NCI-H460 (cell line): ENCODE data around the gene RPL22L1. TPM values are rescaled to one million over a fixed set of nuclear protein-coding genes. Genes with fewer than 3 reads are reported as not detected.
"Not testable (repeated sequence)": the region's sequence is repeated elsewhere in the genome, so short reads cannot be mapped to it uniquely, and the experiment has no call there.

Experiments used
- DNase-seq: peaks from one replicate; pipeline ENCODE4 v3.0.0-alpha.2; 2016; ENCODE audit warnings: low read depth; ENCODE audit errors: extremely low read depth
- polyA plus RNA-seq: library from polyadenylated mRNA; depleted of rRNA; stranded (reverse); fragments of >200 nt; gene quantifications from 2 replicates; pipeline ENCODE4 v1.2.3, GENCODE V29; 2014; cell fraction: nucleus; rRNA removed
- total RNA-seq: library from RNA; depleted of rRNA; stranded (reverse); fragments of >200 nt; shearing (Covaris generic); gene quantifications from 2 replicates; pipeline ENCODE4 v1.2.3, GENCODE V29; 2014; rRNA removed

The RPL22L1 gene
- total RNA-seq, result 551 and 563 TPM in 2 replicates
- polyA plus RNA-seq, result 857 and 1,056 TPM in 2 replicates

DNA sequence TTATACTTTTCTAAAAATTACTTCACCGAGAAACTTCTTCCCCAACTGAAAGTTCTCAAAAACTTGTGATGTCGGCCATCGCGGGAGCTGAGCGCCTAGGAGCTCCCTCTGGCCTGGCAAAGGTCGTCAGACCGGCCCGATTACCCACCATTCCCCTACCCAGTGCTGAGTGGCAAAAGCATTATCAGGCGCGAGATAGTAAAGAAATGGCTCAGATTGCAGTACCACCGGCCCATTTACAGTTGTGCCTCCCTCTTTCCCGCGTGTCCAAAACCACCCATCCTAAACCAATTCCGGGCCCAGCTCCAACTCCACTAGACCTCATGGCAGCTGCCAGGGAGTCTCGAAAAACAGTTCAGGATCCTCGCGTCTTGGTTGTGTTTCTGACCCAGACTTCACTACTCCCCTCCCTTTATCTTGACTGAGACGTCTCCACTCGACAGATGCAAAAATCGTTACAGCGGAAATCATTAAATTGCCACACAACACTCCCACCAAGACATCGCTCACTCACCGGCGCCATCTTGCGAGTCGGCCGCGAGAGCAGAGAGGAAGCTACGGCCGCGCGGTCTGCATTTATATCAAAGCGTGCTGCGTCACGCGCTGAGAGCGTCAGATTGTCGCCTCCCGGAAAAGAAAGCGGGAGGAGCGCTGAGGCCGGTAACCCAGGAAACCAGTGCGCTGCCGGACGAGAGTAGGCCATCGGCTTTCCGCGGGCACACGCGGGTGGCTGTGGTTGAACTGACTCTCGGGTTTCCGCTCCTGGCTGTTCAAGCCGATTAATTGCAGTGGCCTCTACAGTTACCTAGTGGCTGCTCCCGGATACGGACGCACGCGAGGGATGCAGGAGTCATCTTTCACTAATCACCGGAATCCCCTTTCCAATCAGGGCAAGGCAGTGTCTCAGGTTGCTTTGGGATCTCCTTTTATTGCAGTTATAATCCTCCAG is at the start of gene RPL22L1:
Gene RPL22L1 (minus strand): TSS at position 551 of the 949 bp plus-strand sequence. CDS start 28 bp downstream, at position 523.
- DNase-seq, result peak; percentile 92

DNA sequence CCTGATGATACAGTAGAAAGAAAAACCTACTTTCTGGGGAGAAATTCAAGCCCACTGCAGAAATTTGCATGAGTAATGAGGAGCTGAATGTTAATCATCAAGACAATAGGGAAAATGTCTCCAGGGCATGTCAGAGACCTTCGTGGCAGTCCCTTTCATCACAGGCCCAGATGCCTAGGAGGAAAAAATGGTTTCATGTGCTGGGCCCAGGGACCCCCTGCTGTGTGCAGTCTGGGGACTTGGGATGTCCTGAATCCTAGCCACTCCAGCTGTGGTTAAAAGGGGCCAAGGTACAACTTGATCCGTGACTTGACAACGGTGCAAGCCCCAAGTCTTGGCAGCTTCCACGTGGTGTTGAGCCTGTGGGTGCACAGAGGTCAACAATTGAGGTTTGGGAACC is 48.7 kb upstream of the RPL22L1 start:
- no peak for DNase-seq

DNA sequence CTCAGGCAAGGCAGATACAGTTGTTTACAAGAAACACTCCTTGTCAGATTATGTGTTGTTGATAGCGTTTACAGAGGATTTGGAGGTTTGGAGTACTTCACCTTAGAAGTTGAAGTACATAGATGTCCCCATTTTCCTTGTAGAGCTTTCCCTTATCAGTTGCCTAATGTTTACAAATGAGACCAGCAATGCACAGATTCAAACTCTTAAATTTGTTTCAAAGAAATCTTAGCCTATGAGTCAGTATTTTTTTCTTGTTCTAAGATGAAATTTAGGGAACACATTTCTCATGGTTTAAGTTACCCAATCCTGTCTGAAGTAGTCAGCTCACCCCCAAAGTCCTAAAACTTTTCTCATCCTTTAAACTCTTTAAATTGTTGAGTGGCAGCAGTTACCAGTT is 44.7 kb upstream of the RPL22L1 start:
- DNase-seq, result no peak

DNA sequence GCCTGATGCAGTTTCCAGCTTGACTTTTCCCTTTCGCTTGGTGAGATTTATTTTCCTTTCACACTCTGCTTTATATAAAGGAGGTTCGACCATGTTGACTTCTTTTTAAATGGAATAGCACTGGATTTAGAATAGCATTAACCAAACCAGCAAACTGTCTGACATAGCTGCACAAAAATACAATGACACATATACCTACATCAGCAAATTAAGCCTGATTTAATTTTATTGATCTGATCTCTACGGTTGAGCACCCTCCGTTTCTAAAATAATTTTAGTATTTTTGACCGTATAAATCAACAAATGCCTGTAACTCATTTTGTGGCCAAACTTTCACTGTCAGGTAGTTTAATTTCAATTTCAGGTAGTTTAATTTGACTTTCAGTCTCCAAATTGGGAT is 44.2 kb upstream of the RPL22L1 start:
- DNase-seq, result no peak

DNA sequence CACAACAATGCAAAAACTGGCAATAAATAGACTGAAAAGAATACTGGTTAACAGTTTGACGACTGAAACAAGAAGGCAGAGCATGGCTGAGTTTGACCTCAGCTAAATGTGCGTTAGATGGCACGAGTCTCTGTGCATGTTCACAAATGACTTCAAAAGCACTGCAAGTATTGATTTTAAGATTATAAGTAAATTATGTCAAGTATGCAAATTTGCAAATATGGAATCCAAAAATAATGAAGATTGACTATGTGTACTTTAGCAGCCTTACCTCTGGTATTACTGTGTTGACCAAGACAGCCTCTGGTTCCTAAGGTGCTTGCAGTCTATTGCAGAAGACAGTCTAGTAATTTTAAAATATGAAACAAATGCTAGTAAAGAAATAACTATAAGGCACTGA is 41.1 kb upstream of the RPL22L1 start:
- DNase-seq, result no peak

DNA sequence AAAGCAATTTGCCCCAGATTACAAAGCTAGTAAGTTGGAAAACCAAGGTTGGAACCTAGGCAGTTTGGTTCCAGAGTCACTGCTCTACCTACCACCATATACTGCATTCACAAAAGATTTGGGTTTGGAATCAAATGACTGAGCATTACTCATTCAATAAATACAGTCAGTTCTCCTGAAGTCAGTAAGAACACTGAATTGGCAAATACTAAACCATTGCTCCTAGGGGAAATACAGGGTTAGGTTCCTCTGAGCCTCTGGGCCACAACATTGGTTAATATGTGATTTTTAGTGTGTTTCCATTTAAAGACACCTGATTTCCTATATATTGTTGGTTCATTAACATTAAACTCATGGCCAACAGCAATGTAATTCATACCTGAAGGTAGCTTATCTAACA is 40.5 kb upstream of the RPL22L1 start:
- no peak for DNase-seq

DNA sequence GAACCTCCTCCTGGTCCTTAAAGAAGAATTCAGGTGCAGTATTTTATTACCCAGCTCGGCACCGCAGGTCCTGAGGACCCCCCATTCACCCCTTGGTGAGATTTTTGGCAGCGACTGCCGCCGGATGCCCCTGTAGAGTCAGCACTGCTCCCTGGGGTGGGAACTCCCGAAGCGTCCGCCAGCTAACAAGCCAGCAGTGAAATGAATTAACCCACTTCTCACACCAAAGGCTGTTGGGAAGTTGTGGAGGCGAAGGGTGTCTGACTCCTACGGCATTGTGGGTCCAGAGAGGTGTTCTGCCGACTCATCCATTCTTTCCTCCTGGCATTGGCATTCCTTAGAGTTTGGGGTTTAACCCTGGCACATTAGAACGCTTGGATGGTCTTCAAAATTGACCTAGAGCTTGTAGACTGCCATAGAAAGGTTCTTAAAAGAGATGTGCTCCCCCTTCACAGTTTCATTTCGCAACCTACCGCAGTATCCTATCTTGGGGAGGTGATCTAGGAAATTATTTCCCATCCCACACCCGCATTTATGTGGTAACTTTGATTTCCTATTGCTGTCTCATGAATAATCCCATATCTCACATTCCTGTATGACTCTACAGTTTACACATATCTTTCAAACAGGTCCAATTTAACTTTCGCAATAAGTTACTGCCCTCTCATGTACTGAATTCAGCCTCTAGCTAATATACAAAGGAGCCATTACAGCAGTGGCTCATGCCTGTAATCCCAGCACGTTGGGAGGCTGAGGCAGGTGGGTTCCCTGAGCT is 39.3 kb upstream of the RPL22L1 start:
- DNase-seq, result peak; percentile 59

DNA sequence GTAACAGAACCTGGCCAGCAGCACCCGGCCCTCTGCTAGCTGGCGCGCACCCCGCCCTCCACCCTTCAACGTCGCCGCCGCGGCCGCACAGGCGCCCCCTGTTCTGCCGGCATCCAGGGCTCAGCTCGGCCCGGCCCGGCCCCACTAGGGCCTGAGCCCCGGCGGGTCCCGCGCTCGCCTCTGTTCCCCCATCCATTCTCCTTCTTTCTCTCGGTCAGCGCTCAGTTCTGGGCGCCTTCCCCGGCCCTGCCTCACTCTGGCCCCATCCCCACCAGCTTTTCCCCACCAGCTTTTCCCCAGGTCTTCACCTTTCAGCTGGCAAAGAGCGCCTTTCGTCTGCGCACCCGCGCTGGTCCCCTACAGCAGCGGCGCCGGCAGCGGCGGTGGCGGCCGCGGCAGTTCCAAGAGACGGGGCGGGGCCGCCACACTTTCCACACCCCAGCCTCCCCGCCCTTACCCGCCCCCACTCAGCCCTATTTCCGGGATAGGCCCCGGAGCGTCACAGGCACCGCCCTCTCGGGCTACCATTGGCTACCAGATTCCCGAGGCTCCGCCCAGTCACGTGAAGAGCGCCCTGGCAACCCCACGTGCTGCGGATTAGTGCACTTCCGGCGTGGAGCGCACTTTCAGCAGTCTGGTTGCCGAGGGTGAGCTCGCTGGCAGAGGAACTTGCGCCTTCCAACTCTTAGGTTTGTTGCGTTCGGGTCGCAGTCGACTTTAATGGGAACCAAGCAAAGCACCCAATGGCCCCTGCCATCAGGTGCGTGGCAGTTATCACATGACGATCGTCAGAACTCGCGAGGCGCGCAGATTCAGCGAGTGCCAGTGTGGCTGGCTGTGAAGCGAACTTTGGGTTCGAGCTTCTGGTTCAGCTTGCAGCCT is 38.5 kb upstream of the RPL22L1 start, which contains the start of gene EIF5A2:
Gene EIF5A2 (minus strand): TSS at position 403 of the 882 bp plus-strand sequence. CDS start 831 bp downstream, outside the sequence.
- peak; percentile 86 for DNase-seq

DNA sequence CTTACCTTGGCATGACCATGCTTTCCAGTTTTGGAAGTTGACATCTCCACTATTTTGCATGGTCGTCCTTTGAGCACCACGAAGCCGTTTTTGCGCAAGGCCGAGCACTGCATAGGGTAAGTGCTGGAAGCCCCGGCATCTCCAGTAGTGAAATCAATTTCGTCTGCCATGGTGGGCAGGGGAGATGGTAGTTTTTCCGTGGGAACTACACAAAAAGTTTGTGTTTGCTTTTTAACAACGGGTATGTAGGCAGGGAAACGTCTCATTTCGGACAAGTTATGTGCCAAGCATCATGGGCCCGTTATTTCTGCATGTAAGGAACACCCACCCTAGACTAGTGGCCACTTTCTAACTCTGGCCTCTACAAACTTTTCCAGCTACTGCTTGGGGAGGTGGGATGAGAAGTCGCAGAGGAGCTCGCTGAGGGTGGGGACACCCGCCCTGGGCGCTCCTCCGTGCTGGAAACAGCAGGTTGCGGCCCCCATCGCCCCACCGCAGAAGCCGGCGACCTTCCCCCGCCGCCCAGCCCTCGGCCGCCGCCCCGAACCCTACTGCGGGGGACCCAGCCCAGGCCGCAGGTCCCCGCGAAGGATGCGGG is 37.7 kb upstream of the RPL22L1 start:
- no peak for DNase-seq

DNA sequence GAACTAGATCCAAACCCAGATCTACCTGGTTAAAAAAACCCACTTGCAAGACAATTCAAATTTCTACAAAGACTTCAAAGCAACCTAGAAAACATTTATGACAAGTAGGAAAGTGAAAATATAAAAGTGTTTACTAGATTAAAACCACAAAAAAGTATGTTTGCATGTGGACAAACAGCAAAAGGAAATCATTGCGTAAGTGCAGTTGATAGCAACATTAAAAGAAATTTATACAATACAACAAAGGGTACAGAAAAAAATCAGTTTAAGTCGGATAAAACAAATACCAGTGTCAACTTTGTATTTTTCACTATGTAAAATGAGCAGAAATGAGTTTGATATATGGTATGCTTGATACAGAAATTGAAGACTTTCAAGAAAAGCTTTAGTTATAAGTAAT is 35.9 kb upstream of the RPL22L1 start:
- no peak for DNase-seq

DNA sequence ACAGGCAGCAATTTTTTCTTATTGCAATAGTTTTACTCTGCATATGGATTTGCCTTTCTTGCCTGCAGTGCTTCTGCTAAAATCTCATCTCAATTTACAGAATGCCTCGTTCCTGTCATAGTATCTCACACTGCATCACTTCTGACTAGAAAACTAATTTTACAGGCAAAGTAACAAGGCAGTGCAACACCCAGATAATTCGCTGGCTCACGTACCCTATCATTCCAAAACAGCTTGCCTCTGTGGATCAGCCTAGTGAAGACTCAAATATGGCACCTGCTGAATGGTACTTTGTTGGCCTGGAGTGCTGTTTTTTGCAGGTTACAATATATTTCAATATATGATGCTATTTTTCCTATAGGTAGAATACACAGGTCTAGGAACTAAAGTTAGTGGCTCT is 33.1 kb upstream of the RPL22L1 start:
- no peak for DNase-seq

DNA sequence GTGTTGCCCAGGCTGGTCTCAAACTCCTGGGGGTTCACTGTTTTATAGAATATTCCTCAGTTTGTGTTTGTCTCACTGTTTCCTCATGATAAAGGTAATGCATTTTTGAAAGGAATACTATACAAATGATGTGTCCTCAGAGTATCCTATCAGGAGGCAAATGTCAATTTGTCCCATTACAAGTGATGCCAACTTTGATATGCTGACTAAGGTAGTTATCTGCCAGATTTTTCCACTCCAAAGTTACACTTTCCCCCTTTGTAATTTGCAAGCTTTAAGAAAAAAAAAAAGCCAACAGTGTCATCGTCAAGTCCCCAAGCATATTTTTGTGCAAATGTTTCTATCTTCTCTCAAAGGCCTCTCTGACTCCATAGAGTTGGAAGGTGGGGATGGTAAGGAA is 29.5 kb upstream of the RPL22L1 start:
- DNase-seq, result no peak

DNA sequence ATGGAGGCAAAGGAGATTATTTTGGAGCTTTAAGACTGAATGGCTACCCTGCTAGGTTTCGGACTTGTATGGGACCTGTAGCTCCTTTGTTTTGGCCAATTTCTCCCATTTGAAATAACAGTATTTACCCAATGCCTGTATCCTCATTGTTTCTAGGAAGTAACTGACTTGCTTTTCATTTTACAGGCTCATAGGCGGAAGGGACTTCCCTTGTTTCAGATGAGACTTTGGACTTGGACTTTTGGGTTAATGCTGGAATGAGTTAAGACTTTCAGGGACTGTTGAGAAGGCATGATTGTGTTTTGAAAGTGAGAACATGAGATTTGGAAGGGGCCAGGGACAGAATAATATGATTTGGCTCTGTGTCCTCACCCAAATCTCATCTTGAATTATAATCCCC is 28.0 kb upstream of the RPL22L1 start:
- DNase-seq, result no peak

DNA sequence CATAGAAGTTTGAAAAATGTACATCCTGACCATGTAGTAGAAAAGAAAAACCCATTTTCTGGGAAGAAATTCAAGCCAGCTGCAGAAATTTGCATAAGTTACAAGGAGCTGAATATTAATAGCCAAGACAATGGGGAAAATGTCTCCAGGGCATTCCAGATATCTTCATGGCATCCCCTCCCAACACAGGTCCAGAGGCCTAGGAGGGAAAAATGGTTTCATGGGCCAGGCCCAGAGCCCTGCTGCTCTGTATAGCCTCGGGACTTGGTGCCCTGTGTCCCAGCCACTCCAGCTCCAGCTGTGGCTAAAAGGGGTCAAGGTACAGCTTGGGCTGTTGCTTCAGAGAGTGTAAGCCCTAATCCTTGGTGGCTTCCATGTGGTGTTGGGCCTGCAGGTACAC is 27.2 kb upstream of the RPL22L1 start:
- not testable (repeated sequence) for DNase-seq

DNA sequence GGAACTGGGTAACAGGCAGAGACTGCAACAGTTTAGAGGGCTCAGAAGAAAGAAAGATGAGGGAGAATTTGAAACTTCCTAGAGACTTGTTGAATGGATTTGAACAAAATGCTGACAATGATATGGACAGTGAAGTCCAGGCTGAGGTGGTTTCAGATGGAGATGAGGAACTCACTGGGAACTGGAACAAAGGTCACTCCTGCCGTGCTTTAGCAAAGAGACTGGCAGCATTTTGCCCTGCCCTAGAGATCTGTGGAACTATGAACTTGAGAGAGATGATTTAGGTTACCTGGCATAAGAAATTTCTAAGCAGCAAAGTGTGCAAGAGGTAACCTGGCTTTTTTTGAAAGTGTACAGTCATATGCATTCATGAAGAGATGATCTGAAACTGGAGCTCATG is 26.8 kb upstream of the RPL22L1 start:
- no peak for DNase-seq

DNA sequence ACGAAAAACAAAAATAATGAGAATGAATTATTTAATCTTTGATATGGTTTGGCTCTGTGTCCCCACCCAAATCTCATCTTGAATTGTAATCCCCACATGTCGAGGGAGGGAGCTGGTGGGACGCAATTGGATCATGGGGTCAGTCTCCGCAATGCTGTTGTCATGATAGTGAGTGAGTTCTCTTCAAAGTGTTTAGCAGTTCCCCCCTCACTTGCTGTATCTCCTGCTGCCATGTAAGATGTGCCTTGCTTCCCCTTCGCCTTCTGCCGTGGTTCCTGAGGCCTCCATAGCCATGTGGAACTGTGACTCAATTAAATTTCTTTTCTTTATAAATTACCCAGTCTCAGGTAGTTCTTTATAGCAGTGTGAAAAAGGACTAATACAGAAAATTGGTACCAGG is 26.3 kb upstream of the RPL22L1 start:
- DNase-seq, result not testable (repeated sequence)

DNA sequence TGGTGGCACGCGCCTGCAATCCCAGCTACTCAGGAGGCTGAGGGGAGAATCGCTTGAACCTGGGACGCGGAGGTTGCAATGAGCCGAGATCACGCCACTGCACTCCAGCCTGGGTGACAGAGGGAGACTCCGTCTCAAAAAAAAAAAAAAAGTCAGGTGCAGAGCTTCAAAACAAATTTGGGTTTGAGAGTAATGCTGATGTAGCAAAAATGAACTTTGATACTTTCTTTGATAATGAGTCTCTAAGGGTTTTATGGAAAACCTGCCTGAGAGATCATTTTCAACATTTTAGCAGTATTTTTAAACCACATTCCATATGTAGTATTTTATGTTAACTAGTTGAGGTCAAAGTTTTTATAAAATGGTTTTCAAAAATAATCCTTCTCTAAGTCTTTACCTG is 23.9 kb upstream of the RPL22L1 start:
- DNase-seq, result no peak

DNA sequence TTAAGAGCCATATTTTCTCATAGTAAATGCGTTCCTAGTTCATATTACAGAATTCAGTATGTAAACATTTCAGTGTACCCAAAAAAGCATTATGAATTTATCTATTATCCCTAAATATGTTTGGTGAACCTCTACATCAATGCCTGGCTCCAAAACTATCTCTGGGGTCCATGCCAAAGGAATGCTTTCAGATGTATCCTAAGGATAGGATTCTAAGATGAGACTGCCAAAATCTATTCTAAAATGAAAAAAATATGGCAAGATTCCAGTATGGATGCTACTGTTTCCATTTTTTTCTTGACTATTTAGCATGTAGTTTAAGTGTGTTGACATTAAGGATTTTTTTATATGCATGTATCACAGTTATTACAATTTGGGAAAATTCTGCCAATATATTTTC is 19.6 kb upstream of the RPL22L1 start:
- DNase-seq, result no peak

DNA sequence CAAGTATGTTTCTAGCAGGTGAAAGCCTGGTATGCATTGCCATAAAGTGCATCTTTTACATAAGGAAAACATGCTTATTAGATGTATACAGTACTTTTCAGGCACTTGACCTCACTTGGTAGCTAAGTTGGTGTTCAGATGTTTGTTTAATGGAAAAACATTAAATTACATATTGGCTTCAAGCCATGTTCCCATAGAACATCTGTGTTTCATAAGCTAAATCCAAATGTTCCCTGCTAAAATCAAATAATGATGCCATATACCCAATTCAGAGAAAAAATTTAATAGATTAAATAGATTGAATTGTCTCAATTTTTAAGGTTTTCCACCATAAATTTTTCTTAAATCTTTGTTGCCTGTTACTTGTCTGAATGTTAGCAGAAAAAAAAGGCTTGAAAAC is 19.1 kb upstream of the RPL22L1 start:
- DNase-seq, result no peak
